Measurements from ENCODE around the gene FYCO1. TPM values are rescaled to one million over a fixed set of nuclear protein-coding genes. Genes with fewer than 3 reads are reported as not detected.
A peak's percentile ranks its signal among the peaks of the same experiment; 100 is the strongest.

The FYCO1 gene
- polyA plus RNA-seq, 1 experiment, result 14.2 TPM

DNA sequence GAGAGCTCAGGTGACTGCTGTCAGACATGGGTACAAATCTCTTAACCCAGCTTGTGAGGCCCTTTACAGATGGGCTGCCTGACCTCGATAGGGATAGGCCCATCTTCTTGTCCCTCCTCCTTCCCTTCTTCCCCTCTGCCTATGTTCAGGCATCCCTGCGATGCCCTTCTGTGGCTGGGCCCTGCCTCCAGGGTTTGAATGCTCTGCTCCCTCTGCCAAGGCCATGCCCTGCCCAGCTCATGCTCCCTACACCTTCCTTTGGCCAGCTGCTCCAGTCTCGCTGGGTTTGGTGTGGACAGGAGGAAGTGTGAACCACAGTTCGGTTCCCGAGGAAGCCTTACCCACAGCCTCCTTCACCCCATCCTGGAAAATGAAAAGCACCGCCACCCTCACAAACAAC lies 4.3 kb downstream of the FYCO1 start:
- no peak overlapping the region for H3K4me3 ChIP-seq (ENCODE audit: low read depth, low read length)
- DNase-seq (ENCODE audit: low read depth), result no peak
- TF ChIP-seq CTCF (IDR thresholded peaks at IDR 0.05; ENCODE audit: insufficient read depth, low read depth, low read length), result no peak
- POLR2A ChIA-PET, result no interaction called here
- CTCF ChIA-PET, result interaction anchor here (0.5 to 0.9 kb wide), 2 partner anchors 15 to 53 kb away, joined by 3 to 4 read pairs; no protein-coding TSS in a partner anchor
- no peaks in the 10 kb centered on the region for H3K27me3 ChIP-seq (ENCODE audit: control insufficient read depth, insufficient read depth, low read length)
- H3K36me3 ChIP-seq (ENCODE audit: control insufficient read depth, insufficient read depth, low read length), result peaks cover 2% of the 10 kb centered on the region; the same call in 1 of the 2 replicates

DNA sequence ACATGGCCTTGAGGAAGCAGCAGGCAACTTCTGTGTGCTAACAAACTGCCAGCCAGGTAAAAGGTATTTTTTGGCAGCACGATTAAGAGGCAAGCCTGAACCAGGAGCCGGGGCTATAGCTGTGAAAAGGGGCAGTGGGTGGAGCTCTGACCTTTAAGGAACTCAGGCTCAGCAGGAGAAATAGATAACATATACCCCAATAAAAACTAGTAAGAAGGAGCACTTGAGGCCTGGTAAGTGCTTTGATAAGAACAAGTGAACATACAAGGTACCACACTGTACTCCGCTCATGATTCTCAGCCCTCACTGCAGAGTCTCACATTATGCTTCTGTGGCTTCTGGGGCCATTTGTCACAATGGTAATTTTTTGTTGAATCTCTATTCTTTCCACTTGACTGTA lies 5.4 kb downstream of the FYCO1 start:
- TF ChIP-seq CTCF (IDR thresholded peaks at IDR 0.05; ENCODE audit: insufficient read depth, low read depth, low read length), result no peak
- CTCF ChIA-PET, result interaction anchor here (1.1 kb wide), 1 partner anchor 88 kb away, joined by 4 read pairs; no protein-coding TSS in a partner anchor

DNA sequence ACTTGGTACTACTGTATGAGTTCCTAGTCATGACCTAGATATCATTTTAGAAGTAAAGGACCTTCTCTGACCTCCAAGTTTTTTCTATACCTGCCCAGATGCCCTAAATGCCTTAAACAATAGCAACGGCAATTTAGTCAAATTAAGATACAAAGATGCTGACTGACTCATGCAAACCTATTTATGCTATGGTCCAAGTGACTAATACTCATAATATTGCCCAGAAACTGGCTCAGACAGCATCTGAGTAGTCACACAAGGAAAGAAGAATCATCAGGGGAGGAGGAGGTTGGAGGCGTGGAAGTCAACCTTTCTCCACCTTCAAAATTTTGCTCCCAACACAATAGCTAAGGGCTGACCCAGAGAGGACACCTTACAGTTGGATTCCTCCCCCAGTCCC lies 6.8 kb downstream of the FYCO1 start:
- POLR2A ChIA-PET, result no interaction called here
- Histone ChIP-seq H3K36me3 (ENCODE audit: control insufficient read depth, insufficient read depth, low read length) (peaks cover 2% of the 10 kb centered on the region; the same call in 1 of the 2 replicates), H3K27me3 (ENCODE audit: control insufficient read depth, insufficient read depth, low read length) (no peaks in the 10 kb centered on the region), H3K4me3 (ENCODE audit: low read depth, low read length) (no peak overlapping the region)
- CTCF ChIA-PET, result no interaction called here
- DNase-seq (ENCODE audit: low read depth), result peak; percentile 48
- no peak for TF ChIP-seq CTCF (IDR thresholded peaks at IDR 0.05; ENCODE audit: insufficient read depth, low read depth, low read length)

More for the DNA sequence above, 5.4 kb downstream of the FYCO1 start:
- H3K4me3 ChIP-seq (ENCODE audit: low read depth, low read length), result no peak overlapping the region
- DNase-seq (ENCODE audit: low read depth), result no peak
- peaks cover 2% of the 10 kb centered on the region; the same call in 1 of the 2 replicates for H3K36me3 ChIP-seq (ENCODE audit: control insufficient read depth, insufficient read depth, low read length)
- H3K27me3 ChIP-seq (ENCODE audit: control insufficient read depth, insufficient read depth, low read length), result no peaks in the 10 kb centered on the region
- POLR2A ChIA-PET, result no interaction called here

GRCh38 chr3:45988362-45988761 lies 7.3 kb downstream of the FYCO1 start:
- POLR2A ChIA-PET, result no interaction called here
- H3K36me3 ChIP-seq (ENCODE audit: control insufficient read depth, insufficient read depth, low read length), result peaks cover 2% of the 10 kb centered on the region; the same call in 1 of the 2 replicates
- no peaks in the 10 kb centered on the region for H3K27me3 ChIP-seq (ENCODE audit: control insufficient read depth, insufficient read depth, low read length)
- CTCF ChIA-PET, result interaction anchor here (0.8 kb wide), 1 partner anchor 12 kb away, joined by 3 read pairs; no protein-coding TSS in a partner anchor
- H3K4me3 ChIP-seq (ENCODE audit: low read depth, low read length), result no peak overlapping the region
- no peak for DNase-seq (ENCODE audit: low read depth)
- TF ChIP-seq CTCF (IDR thresholded peaks at IDR 0.05; ENCODE audit: insufficient read depth, low read depth, low read length), result no peak

DNA sequence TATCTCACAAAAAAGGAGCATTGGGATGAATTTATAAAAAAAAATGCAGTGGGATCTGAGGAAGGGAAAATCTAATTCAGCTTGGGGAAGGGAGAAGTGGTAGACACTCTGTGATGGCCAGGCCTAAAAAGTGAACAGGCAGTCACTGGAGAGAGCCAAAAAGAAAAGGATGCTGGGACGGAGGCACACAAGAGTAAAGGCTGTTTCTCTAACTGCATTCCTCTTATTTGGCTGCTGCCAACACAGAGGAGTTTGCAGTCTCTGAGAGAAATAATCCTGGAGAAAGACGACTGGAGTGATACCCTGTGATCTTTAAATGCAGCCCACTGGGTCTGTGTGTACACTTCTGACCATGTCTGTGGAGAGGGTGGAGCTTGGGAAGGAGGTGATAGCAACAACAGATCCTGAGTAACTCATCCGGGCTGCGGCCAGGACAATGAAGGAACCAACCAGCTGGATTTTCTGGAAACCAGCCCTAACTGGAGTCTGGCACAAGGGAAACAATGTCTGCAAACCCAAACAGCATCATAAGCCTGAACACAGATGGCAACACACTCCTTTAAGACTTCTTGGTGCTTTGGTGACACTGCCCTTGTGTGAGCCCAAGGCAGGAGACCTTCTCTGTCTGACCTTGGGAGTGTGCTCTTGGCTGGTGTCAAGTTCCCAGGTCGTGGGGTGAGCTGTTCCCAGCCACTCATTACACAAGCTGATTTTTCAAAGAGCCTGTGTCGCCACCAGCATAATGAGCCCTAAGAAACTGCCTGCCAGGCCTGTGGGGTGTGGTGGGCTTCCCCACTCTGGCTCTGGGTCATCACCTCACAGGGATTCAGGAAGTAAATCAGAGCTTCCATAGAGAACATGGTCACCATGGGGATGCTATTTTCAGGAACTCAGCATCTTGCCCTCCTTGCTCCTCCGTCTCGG lies 8.0 kb downstream of the FYCO1 start:
- no peak for TF ChIP-seq CTCF (IDR thresholded peaks at IDR 0.05; ENCODE audit: insufficient read depth, low read depth, low read length)
- Histone ChIP-seq H3K4me3 (ENCODE audit: low read depth, low read length) (no peak overlapping the region), H3K36me3 (ENCODE audit: control insufficient read depth, insufficient read depth, low read length) (peaks cover 5% of the 10 kb centered on the region; the same call in 1 of the 2 replicates), H3K27me3 (ENCODE audit: control insufficient read depth, insufficient read depth, low read length) (no peaks in the 10 kb centered on the region)
- ChIA-PET CTCF (interaction anchor here (0.7 to 1.2 kb wide), 3 partner anchors 11 to 92 kb away, joined by 3 read pairs; no protein-coding TSS in a partner anchor), POLR2A (no interaction called here)
- DNase-seq (ENCODE audit: low read depth), result no peak

Measured in BJ (cell line).